ENCODE data around the gene ADNP.
A peak's percentile ranks its signal among the peaks of the same experiment; 100 is the strongest.
"Not testable (repeated sequence)": the region's sequence is repeated elsewhere in the genome, so short reads cannot be mapped to it uniquely, and the experiment has no call there.

ADNP gene

GRCh38 chr20:50931306-50932015 lies at the start of gene ADNP:
Gene ADNP, minus strand, starts transcription at chr20:50931437. Its CDS starts 27,441 bp downstream, at chr20:50903996.
- peak; percentile 81 for DNase-seq

- no peak for DNase-seq
These were observed 48.9 kb upstream of the ADNP start for GRCh38 chr20:50980071-50980681.

GRCh38 chr20:50978533-50978932 lies 47.3 kb upstream of the ADNP start:
- DNase-seq: not testable (repeated sequence)

GRCh38 chr20:50977066-50978021 lies 46.1 kb upstream of the ADNP start:
- no peak for DNase-seq

GRCh38 chr20:50975701-50976330 lies 44.6 kb upstream of the ADNP start:
- DNase-seq: no peak

GRCh38 chr20:50969912-50970311 lies 38.7 kb upstream of the ADNP start:
- DNase-seq: no peak

- no peak for DNase-seq
These were observed 38.2 kb upstream of the ADNP start for GRCh38 chr20:50969435-50969834.

- no peak for DNase-seq
These were observed 37.1 kb upstream of the ADNP start for GRCh38 chr20:50968289-50968688.

- DNase-seq: no peak
These were observed 36.3 kb upstream of the ADNP start for GRCh38 chr20:50967586-50967985.

GRCh38 chr20:50959543-50960126 lies 28.4 kb upstream of the ADNP start:
- DNase-seq: no peak

- peak; percentile 76 for DNase-seq
These were observed 27.6 kb upstream of the ADNP start, which contains the start of gene MOCS3 for GRCh38 chr20:50958615-50959542. Gene MOCS3, plus strand, starts transcription at chr20:50958818. Its CDS starts 25 bp downstream, at chr20:50958843.

GRCh38 chr20:50957798-50958614 lies 26.8 kb upstream of the ADNP start, which contains the start of gene DPM1:
Gene DPM1, minus strand, starts transcription at chr20:50958532. Its CDS starts 9 bp downstream, at chr20:50958523.
- DNase-seq: peak; percentile 80

GRCh38 chr20:50957276-50957675 lies 26.0 kb upstream of the ADNP start:
- no peak for DNase-seq

GRCh38 chr20:50953821-50954220 lies 22.6 kb upstream of the ADNP start:
- no peak for DNase-seq

- DNase-seq: no peak
These were observed 22.0 kb upstream of the ADNP start for GRCh38 chr20:50953196-50953595.

- DNase-seq: no peak
These were observed 17.0 kb upstream of the ADNP start for GRCh38 chr20:50948132-50948785.

- no peak for DNase-seq
These were observed 11.8 kb upstream of the ADNP start for GRCh38 chr20:50943069-50943468.

GRCh38 chr20:50933589-50933988 lies 2.4 kb upstream of the ADNP start:
- no peak for DNase-seq

GRCh38 chr20:50932691-50933280 lies 1.5 kb upstream of the ADNP start:
- no peak for DNase-seq

All from activated effector memory CD4-positive, alpha-beta T cell treated with Interleukin-2 at 50 U/mL for 16 hours (primary cell).